K562 (cell line): ENCODE measurements around the gene TMEM120A.

Experiments used
- HDGF ChIP-seq: fragments of 450-650 bp; IDR thresholded peaks from 2 replicates; pipeline ENCODE4 v1.6.1; 2016
- TF ChIP-seq, protein P1 (sequence below): sonication (generic); formaldehyde crosslinking; IDR thresholded peaks from 2 replicates; pipeline ENCODE4 v1.8.0; 2022; ENCODE audit warnings: mild to moderate bottlenecking, missing genetic modification reagents, borderline replicate concordance

DNA sequence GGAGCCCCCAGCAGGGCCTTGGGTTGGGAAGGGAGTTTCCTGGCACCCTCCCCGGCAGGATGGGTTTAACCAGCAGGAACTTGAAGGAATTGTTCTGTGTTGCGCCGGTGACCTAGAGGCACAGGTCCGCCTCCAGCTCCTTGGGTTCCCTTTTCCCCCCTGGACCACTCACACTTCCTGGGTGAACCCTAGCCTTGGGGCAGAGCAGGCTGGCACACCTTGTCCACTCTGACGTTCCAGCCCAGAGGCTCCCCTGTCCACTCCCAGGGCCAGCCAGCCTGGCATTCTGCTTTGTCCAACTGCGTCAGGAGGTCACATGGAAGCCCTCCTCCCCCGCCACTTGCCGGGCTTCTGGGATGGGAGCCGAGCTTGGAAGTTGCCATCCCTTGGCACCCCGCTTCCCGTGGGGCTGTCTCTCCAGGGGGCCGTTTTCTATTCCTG is 25.8 kb downstream of the TMEM120A start:
- no peak for TF ChIP-seq HDGF
- TF ChIP-seq, protein P1, sequence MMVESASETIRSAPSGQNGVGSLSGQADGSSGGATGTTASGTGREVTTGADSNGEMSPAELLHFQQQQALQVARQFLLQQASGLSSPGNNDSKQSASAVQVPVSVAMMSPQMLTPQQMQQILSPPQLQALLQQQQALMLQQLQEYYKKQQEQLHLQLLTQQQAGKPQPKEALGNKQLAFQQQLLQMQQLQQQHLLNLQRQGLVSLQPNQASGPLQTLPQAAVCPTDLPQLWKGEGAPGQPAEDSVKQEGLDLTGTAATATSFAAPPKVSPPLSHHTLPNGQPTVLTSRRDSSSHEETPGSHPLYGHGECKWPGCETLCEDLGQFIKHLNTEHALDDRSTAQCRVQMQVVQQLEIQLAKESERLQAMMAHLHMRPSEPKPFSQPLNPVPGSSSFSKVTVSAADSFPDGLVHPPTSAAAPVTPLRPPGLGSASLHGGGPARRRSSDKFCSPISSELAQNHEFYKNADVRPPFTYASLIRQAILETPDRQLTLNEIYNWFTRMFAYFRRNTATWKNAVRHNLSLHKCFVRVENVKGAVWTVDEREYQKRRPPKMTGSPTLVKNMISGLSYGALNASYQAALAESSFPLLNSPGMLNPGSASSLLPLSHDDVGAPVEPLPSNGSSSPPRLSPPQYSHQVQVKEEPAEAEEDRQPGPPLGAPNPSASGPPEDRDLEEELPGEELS (CRISPR knock-in tag): no peak
